H9 (cell line): ENCODE data around the gene SLC6A19. TPM values are rescaled to one million over a fixed set of nuclear protein-coding genes. Genes with fewer than 3 reads are reported as not detected.

ENCODE experiments used
- DNase-seq: peaks from one replicate; pipeline ENCODE4 v3.0.0-alpha.2; 2017
- H2AFZ ChIP-seq: one replicate; pipeline ENCODE4 v1.6.1; 2013; ENCODE audit warnings: mild to moderate bottlenecking, low read length, control low read depth, moderate library complexity
- H2AK5ac ChIP-seq: 2 replicates; pipeline ENCODE4 v1.6.1; 2013; ENCODE audit warnings: low read length, control low read depth, mixed read lengths; ENCODE audit not compliant: insufficient read length
- H2BK120ac ChIP-seq: one replicate; pipeline ENCODE4 v1.6.1; 2013; ENCODE audit warnings: low read depth, mild to moderate bottlenecking, low read length, control low read depth, inconsistent platforms; ENCODE audit not compliant: poor library complexity, severe bottlenecking
- H2BK12ac ChIP-seq: 2 replicates; pipeline ENCODE4 v1.6.1; 2013; ENCODE audit warnings: low read length, control low read depth, mixed read lengths, low read depth; ENCODE audit not compliant: insufficient read length
- H2BK15ac ChIP-seq: 2 replicates; pipeline ENCODE4 v1.6.1; 2013; ENCODE audit warnings: low read depth, low read length, control low read depth
- H2BK20ac ChIP-seq: one replicate; pipeline ENCODE4 v1.6.1; 2013; ENCODE audit warnings: low read depth, mild to moderate bottlenecking, low read length, control low read depth, inconsistent platforms; ENCODE audit not compliant: poor library complexity, severe bottlenecking
- H2BK5ac ChIP-seq: 2 replicates; pipeline ENCODE4 v1.6.1; 2013; ENCODE audit warnings: low read length, control low read depth, mixed read lengths; ENCODE audit not compliant: insufficient read length
- H3K14ac ChIP-seq: 2 replicates; pipeline ENCODE4 v1.6.1; 2013; ENCODE audit warnings: low read length, control low read depth; ENCODE audit not compliant: insufficient read depth
- H3K18ac ChIP-seq: 2 replicates; pipeline ENCODE4 v1.6.1; 2013; ENCODE audit warnings: low read depth, mild to moderate bottlenecking, mixed read lengths, low read length, control low read depth; ENCODE audit not compliant: insufficient read length
- H3K23ac ChIP-seq: 2 replicates; pipeline ENCODE4 v1.6.1; 2013; ENCODE audit warnings: low read length, control low read depth, mixed read lengths, low read depth; ENCODE audit not compliant: insufficient read length
- H3K23me2 ChIP-seq: 2 replicates; pipeline ENCODE4 v1.6.1; 2013; ENCODE audit warnings: low read depth, mild to moderate bottlenecking, mixed read lengths, low read length, control low read depth; ENCODE audit not compliant: insufficient read length, poor library complexity, severe bottlenecking
- H3K27ac ChIP-seq: 2 replicates; pipeline ENCODE4 v1.5.1; 2013; ENCODE audit warnings: low read length, control low read depth, mixed read lengths, low read depth; ENCODE audit not compliant: insufficient read length
- H3K27me3 ChIP-seq: 2 replicates; pipeline ENCODE4 v1.6.1; 2013; ENCODE audit warnings: low read length, control low read depth, inconsistent platforms; ENCODE audit not compliant: insufficient read depth
- H3K4ac ChIP-seq: 2 replicates; pipeline ENCODE4 v1.6.1; 2013; ENCODE audit warnings: low read depth, mild to moderate bottlenecking, control low read depth, inconsistent platforms, low read length, moderate library complexity
- H3K4me1 ChIP-seq: 2 replicates; pipeline ENCODE4 v1.6.1; 2013; ENCODE audit warnings: low read length, control low read depth, inconsistent platforms; ENCODE audit not compliant: insufficient read depth
- H3K4me2 ChIP-seq: 2 replicates; pipeline ENCODE4 v1.6.1; 2013; ENCODE audit warnings: low read length, control low read depth, mixed read lengths; ENCODE audit not compliant: insufficient read length, insufficient read depth
- H3K56ac ChIP-seq: 2 replicates; pipeline ENCODE4 v1.6.1; 2013; ENCODE audit warnings: low read depth, mild to moderate bottlenecking, mixed read lengths, low read length, control low read depth; ENCODE audit not compliant: insufficient read length
- H3K79me1 ChIP-seq: 2 replicates; pipeline ENCODE4 v1.6.1; 2013; ENCODE audit warnings: low read depth, mild to moderate bottlenecking, moderate library complexity, low read length, control low read depth, inconsistent platforms; ENCODE audit not compliant: insufficient read depth, poor library complexity, severe bottlenecking
- H3K79me2 ChIP-seq: 2 replicates; pipeline ENCODE4 v1.6.1; 2013; ENCODE audit warnings: low read length, control low read depth, inconsistent platforms; ENCODE audit not compliant: insufficient read depth
- H3K9ac ChIP-seq: 2 replicates; pipeline ENCODE4 v1.6.1; 2013; ENCODE audit warnings: low read length, control low read depth, mixed read lengths; ENCODE audit not compliant: insufficient read length; ENCODE audit errors: extremely low read depth
- H3K9me3 ChIP-seq: one replicate; pipeline ENCODE4 v1.6.1; 2013; ENCODE audit warnings: low read depth, low read length, inconsistent platforms; ENCODE audit not compliant: control insufficient read depth
- H3T11ph ChIP-seq: one replicate; pipeline ENCODE4 v1.6.1; 2013; ENCODE audit warnings: mild to moderate bottlenecking, low read length, control low read depth, inconsistent platforms
- H4K20me1 ChIP-seq: one replicate; pipeline ENCODE4 v1.6.1; 2013; ENCODE audit not compliant: control insufficient read depth, insufficient read length, insufficient read depth
- H4K5ac ChIP-seq: 2 replicates; pipeline ENCODE4 v1.6.1; 2013; ENCODE audit warnings: low read depth, mild to moderate bottlenecking, mixed read lengths, low read length, control low read depth; ENCODE audit not compliant: insufficient read length
- H4K8ac ChIP-seq: replicated peaks from 2 replicates; pipeline ENCODE4 v1.6.1; 2013; ENCODE audit warnings: low read length, control low read depth, mixed read lengths, low read depth; ENCODE audit not compliant: insufficient read length
- H4K91ac ChIP-seq: 2 replicates; pipeline ENCODE4 v1.6.1; 2013; ENCODE audit warnings: low read depth, mild to moderate bottlenecking, moderate library complexity, mixed read lengths, low read length, control low read depth; ENCODE audit not compliant: insufficient read length
- H3K27ac Mint-ChIP-seq, 3 experiments: 2 replicates in 2 of 3; 3 replicates in 1 of 3; pipeline ENCODE4 v1.8.0; 2020 to 2021; ENCODE audit warnings: mixed read lengths in 3 of 3, mild to moderate bottlenecking in 1 of 3, moderate library complexity in 1 of 3
- H3K27me3 Mint-ChIP-seq: 2 replicates; pipeline ENCODE4 v1.8.0; 2021; ENCODE audit warnings: low read depth, mild to moderate bottlenecking, moderate library complexity, mixed read lengths
- H3K36me3 Mint-ChIP-seq, 3 experiments: 2 replicates in 2 of 3; 3 replicates in 1 of 3; pipeline ENCODE4 v1.8.0; 2020 to 2021; ENCODE audit warnings: low read depth in 3 of 3, mixed read lengths in 3 of 3; ENCODE audit not compliant: insufficient read depth in 1 of 3
- H3K4me1 Mint-ChIP-seq, 2 experiments: 2 replicates each; pipeline ENCODE4 v1.8.0; 2020; ENCODE audit warnings: mixed read lengths in 2 of 2
- H3K4me3 Mint-ChIP-seq, 2 experiments: 2 replicates in 1 of 2; 3 replicates in 1 of 2; pipeline ENCODE4 v1.8.0; 2020 to 2021; ENCODE audit warnings: mild to moderate bottlenecking in 2 of 2, mixed read lengths in 2 of 2, moderate library complexity in 1 of 2
- H3K9me3 Mint-ChIP-seq, 2 experiments: 2 replicates in 1 of 2; 3 replicates in 1 of 2; pipeline ENCODE4 v1.8.0; 2020; ENCODE audit warnings: mild to moderate bottlenecking in 2 of 2, mixed read lengths in 2 of 2, moderate library complexity in 1 of 2
- WGBS: extraction: QIAGEN DNeasy Blood & Tissue Kit; methylation state at CpG from one replicate; pipeline ENCODE4 v1.1.7; 2013; ENCODE audit warnings: missing lambda C conversion rate, low lambda C conversion rate, mixed read lengths; ENCODE audit not compliant: insufficient read length; ENCODE audit errors: extremely low coverage; 5-methylcytosine and 5-hydroxymethylcytosine counted together
- total RNA-seq: library from RNA; stranded (reverse); gene quantifications from 2 replicates; pipeline ENCODE4 v1.2.1, GENCODE V29; 2021
- TF ChIP-seq, protein P1 (sequence below): fragments of 200-600 bp; sonication (generic); conservative IDR thresholded peaks from 3 replicates; pipeline ENCODE4 v1.8.0; 2021; ENCODE audit warnings: antibody characterized with exemption, mild to moderate bottlenecking

SLC6A19 gene
- total RNA-seq, 1 experiment from 2014 or later = not detected

GRCh38 chr5:1187950-1188334, 13.5 kb upstream of the SLC6A19 start:
- Mint-ChIP-seq H3K4me1 (peaks cover 5 to 8% of the 10 kb centered on the region in 2 experiments; a peak in 2 of 4 replicates), H3K27ac (no peak overlapping the region), H3K27me3 (peaks cover 13% of the 10 kb centered on the region), H3K4me3 (no peak overlapping the region), H3K9me3 (no peaks in the 10 kb centered on the region), H3K36me3 (no peaks in the 10 kb centered on the region)
- no peak overlapping the region for H3K27ac ChIP-seq
- no peak overlapping the region for H2AFZ ChIP-seq
- no peak overlapping the region for H3K56ac ChIP-seq
- no peak overlapping the region for H3K9ac ChIP-seq
- no peak overlapping the region for H2BK120ac ChIP-seq
- no peak overlapping the region for H4K5ac ChIP-seq
- H4K91ac ChIP-seq = no peak overlapping the region
- H2BK5ac ChIP-seq = no peak overlapping the region
- H2BK12ac ChIP-seq = no peak overlapping the region
- no peak overlapping the region for H3K4ac ChIP-seq
- no peaks in the 10 kb centered on the region for H3K79me1 ChIP-seq
- H2BK15ac ChIP-seq = no peak overlapping the region
- TF ChIP-seq, protein P1, sequence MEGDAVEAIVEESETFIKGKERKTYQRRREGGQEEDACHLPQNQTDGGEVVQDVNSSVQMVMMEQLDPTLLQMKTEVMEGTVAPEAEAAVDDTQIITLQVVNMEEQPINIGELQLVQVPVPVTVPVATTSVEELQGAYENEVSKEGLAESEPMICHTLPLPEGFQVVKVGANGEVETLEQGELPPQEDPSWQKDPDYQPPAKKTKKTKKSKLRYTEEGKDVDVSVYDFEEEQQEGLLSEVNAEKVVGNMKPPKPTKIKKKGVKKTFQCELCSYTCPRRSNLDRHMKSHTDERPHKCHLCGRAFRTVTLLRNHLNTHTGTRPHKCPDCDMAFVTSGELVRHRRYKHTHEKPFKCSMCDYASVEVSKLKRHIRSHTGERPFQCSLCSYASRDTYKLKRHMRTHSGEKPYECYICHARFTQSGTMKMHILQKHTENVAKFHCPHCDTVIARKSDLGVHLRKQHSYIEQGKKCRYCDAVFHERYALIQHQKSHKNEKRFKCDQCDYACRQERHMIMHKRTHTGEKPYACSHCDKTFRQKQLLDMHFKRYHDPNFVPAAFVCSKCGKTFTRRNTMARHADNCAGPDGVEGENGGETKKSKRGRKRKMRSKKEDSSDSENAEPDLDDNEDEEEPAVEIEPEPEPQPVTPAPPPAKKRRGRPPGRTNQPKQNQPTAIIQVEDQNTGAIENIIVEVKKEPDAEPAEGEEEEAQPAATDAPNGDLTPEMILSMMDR = no peak
- no peaks in the 10 kb centered on the region for H3K9me3 ChIP-seq
- no peak overlapping the region for H3T11ph ChIP-seq
- no peak for DNase-seq
- H3K18ac ChIP-seq = no peak overlapping the region
- H2AK5ac ChIP-seq = no peak overlapping the region
- H4K8ac ChIP-seq = no peak overlapping the region
- H3K79me2 ChIP-seq = no peaks in the 10 kb centered on the region
- no peaks in the 10 kb centered on the region for H3K23me2 ChIP-seq
- H3K14ac ChIP-seq = no peak overlapping the region
- no peaks in the 10 kb centered on the region for H3K4me1 ChIP-seq
- H3K4me2 ChIP-seq = no peak overlapping the region
- no peak overlapping the region for H2BK20ac ChIP-seq
- H4K20me1 ChIP-seq = no peaks in the 10 kb centered on the region
- no CpG with 5 or more reads among the region's 8 CpGs for WGBS
- H3K23ac ChIP-seq = no peak overlapping the region
- H3K27me3 ChIP-seq = no peaks in the 10 kb centered on the region
